Esophagus muscularis mucosa (tissue), 4 donors: ENCODE results near the gene KCNQ5. TPM values are rescaled to one million over a fixed set of nuclear protein-coding genes. Genes with fewer than 3 reads are reported as not detected.
"Not testable (repeated sequence)": the region's sequence is repeated elsewhere in the genome, so short reads cannot be mapped to it uniquely, and the experiment has no call there.

Source experiments
- DNase-seq: peaks from one replicate; pipeline ENCODE4 v3.0.0-alpha.2; 2017; ENCODE audit errors: extremely low spot score
- H3K27ac ChIP-seq, 4 donors: fragments of 200-600 bp; sonication (generic); replicated peaks in 1 of 4; 1 replicate in 3 of 4; 2 replicates in 1 of 4; pipeline ENCODE4 v1.5.1; 2016 to 2019; ENCODE audit warnings: mild to moderate bottlenecking in 1 of 4
- H3K27me3 ChIP-seq, 4 donors: fragments of 200-600 bp; sonication (generic); one replicate each; pipeline versions ENCODE4 v1.5.1 to v1.6.0; 2016 to 2019
- H3K36me3 ChIP-seq, 4 donors: fragments of 200-600 bp; sonication (generic); one replicate each; pipeline ENCODE4 v1.5.1; 2016 to 2019
- H3K4me1 ChIP-seq, 4 donors: fragments of 200-600 bp; sonication (generic); one replicate each; pipeline ENCODE4 v1.5.1; 2016 to 2019
- H3K4me3 ChIP-seq, 4 donors: fragments of 200-600 bp; sonication (generic); 1 replicate in 2 of 4; 2 replicates in 2 of 4; pipeline ENCODE4 v1.5.1; 2016 to 2019; ENCODE audit warnings: mild to moderate bottlenecking in 4 of 4, moderate library complexity in 1 of 4
- H3K9me3 ChIP-seq, 4 donors: fragments of 200-600 bp; sonication (generic); 1 replicate in 3 of 4; 2 replicates in 1 of 4; pipeline ENCODE4 v1.5.1; 2016 to 2019
- EP300 ChIP-seq: sonication (generic); formaldehyde crosslinking; IDR thresholded peaks from one replicate; pipeline ENCODE4 v1.6.1; 2017; ENCODE audit warnings: antibody characterized with exemption
- POLR2A ChIP-seq: fragments of 450-650 bp; IDR thresholded peaks from one replicate; pipeline ENCODE4 v1.6.1; 2017; ENCODE audit warnings: antibody characterized with exemption, moderate library complexity, mild to moderate bottlenecking, low read depth
- POLR2AphosphoS5 ChIP-seq, 2 donors: sonication (generic); formaldehyde crosslinking; IDR thresholded peaks; one replicate each; pipeline ENCODE4 v1.6.1; 2017; ENCODE audit warnings: antibody characterized with exemption in 2 of 2
- WGBS: methylation state at CpG from one replicate; pipeline ENCODE4 v1.1.5; 2018; 5-methylcytosine and 5-hydroxymethylcytosine counted together
- intact Hi-C: fragments of 100-400 bp; cut with DNase I; formaldehyde crosslinking; loops from one replicate; pipeline ENCODE4 v1.15.1; 2023
- total RNA-seq, 4 donors: library from RNA; depleted of rRNA; stranded (reverse); fragments of >200 nt; gene quantifications; one replicate each; pipeline versions ENCODE4 v1.1.0 to v1.2.1, GENCODE V29; 2016
- TF ChIP-seq, protein P1 (sequence below), 3 experiments: fragments of 200-600 bp in 2 of 3; fragments of 450-650 bp in 1 of 3; sonication (generic) in 2 of 3; IDR thresholded peaks; one replicate each; pipeline ENCODE4 v1.5.1; 2017 to 2019; ENCODE audit warnings: antibody characterized with exemption in 3 of 3, mild to moderate bottlenecking in 2 of 3, moderate library complexity in 1 of 3

The KCNQ5 gene
- total RNA-seq, 4 donors from 2014 or later: 1.2 to 2.2 (median 1.8) TPM

DNA sequence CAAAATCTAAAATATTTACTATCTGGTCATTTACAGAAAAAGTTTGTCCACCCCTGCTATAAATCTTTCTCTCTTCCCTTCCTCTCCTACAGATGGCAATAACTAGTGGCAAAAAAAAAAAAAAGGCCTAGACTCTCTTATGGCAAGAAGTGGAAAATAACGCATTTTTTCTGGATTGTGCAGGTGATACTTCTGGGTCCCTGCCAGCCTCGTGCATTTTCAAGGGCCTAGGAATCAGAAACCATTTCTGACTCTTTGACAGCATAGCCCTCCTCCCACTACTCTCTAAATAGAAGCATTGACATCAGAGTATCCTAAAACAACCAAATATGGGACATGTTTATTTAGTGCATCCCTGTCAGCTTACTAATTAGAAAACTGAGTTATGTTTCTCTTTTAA, 352.4 kb downstream of the KCNQ5 start:
- no peak for TF ChIP-seq POLR2A
- TF ChIP-seq EP300: no peak
- TF ChIP-seq POLR2AphosphoS5 (IDR thresholded peaks at IDR 0.05): no peak
- TF ChIP-seq, protein P1, sequence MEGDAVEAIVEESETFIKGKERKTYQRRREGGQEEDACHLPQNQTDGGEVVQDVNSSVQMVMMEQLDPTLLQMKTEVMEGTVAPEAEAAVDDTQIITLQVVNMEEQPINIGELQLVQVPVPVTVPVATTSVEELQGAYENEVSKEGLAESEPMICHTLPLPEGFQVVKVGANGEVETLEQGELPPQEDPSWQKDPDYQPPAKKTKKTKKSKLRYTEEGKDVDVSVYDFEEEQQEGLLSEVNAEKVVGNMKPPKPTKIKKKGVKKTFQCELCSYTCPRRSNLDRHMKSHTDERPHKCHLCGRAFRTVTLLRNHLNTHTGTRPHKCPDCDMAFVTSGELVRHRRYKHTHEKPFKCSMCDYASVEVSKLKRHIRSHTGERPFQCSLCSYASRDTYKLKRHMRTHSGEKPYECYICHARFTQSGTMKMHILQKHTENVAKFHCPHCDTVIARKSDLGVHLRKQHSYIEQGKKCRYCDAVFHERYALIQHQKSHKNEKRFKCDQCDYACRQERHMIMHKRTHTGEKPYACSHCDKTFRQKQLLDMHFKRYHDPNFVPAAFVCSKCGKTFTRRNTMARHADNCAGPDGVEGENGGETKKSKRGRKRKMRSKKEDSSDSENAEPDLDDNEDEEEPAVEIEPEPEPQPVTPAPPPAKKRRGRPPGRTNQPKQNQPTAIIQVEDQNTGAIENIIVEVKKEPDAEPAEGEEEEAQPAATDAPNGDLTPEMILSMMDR (IDR thresholded peaks at IDR 0.05): no peak
- no peak for DNase-seq
- WGBS: 53% methylated on average over 2 of the region's 2 CpGs

GRCh38 chr6:72975352-72975752, 353.5 kb downstream of the KCNQ5 start:
- WGBS: 45% methylated on average over 1 of the region's 1 CpG
- no peaks in the 10 kb centered on the region for H3K27me3 ChIP-seq
- peaks cover 0 to 29% (median 15%) of the 10 kb centered on the region in 4 donors for H3K4me1 ChIP-seq
- intact Hi-C loops: no loop called here
- no peaks in the 10 kb centered on the region for H3K36me3 ChIP-seq
- H3K27ac ChIP-seq: peak overlapping the region in 3 of 4 donors; percentile 5 to 57 (median 54)
- TF ChIP-seq POLR2A (no peak), POLR2AphosphoS5 (IDR thresholded peaks at IDR 0.05) (no peak), EP300 (no peak)
- TF ChIP-seq, protein P1 (IDR thresholded peaks at IDR 0.05): no peak
- H3K9me3 ChIP-seq: no peaks in the 10 kb centered on the region
- H3K4me3 ChIP-seq: no peak overlapping the region
- no peak for DNase-seq

More for the DNA sequence above, 352.4 kb downstream of the KCNQ5 start:
- Histone ChIP-seq H3K27ac (peak overlapping the region in 1 of 4 donors; percentile 57), H3K9me3 (no peaks in the 10 kb centered on the region), H3K27me3 (no peaks in the 10 kb centered on the region), H3K4me3 (no peak overlapping the region), H3K36me3 (no peaks in the 10 kb centered on the region), H3K4me1 (peaks cover 0 to 29% (median 15%) of the 10 kb centered on the region in 4 donors)
- intact Hi-C loops: no loop called here

GRCh38 chr6:72976484-72976883, 354.6 kb downstream of the KCNQ5 start:
- H3K27ac ChIP-seq: peak overlapping the region in 3 of 4 donors; percentile 38 to 57 (median 54)
- H3K4me3 ChIP-seq: no peak overlapping the region
- no peaks in the 10 kb centered on the region for H3K36me3 ChIP-seq
- H3K9me3 ChIP-seq: no peaks in the 10 kb centered on the region
- TF ChIP-seq, protein P1 (IDR thresholded peaks at IDR 0.05): no peak
- TF ChIP-seq EP300: peak; percentile 15
- WGBS: 19% methylated on average over 2 of the region's 2 CpGs
- intact Hi-C loops: no loop called here
- no peaks in the 10 kb centered on the region for H3K27me3 ChIP-seq
- H3K4me1 ChIP-seq: peaks cover 0 to 29% (median 15%) of the 10 kb centered on the region in 4 donors
- no peak for DNase-seq

DNA sequence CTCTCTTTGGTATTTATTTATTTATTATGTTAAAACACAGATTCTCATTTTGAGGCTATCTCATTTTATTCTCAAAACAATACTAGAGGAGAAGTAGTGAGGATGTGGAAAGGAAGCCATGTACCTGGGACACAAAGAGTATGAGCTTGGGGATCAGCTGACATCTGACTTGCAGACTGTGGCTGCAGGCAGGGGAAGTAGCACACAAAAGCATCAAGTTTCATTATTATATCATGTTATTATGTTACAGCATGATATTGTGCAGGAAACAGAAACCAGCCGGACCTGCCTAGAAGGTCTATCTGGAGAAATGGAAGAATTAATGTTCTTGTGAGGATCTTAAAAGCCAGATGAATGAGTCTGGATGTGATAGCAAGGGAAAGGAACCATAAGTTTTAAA, 355.2 kb downstream of the KCNQ5 start:
- Histone ChIP-seq H3K27ac (peak overlapping the region in 2 of 4 donors; percentile 54 to 57), H3K4me3 (no peak overlapping the region), H3K36me3 (no peaks in the 10 kb centered on the region), H3K4me1 (peaks cover 0 to 29% (median 15%) of the 10 kb centered on the region in 4 donors), H3K27me3 (no peaks in the 10 kb centered on the region), H3K9me3 (no peaks in the 10 kb centered on the region)
- intact Hi-C loops: no loop called here
- TF ChIP-seq EP300: no peak
- no peak for TF ChIP-seq POLR2AphosphoS5 (IDR thresholded peaks at IDR 0.05)
- TF ChIP-seq, protein P1 (IDR thresholded peaks at IDR 0.05): no peak
- TF ChIP-seq POLR2A: no peak
- WGBS: 40% methylated on average over 1 of the region's 1 CpG
- no peak for DNase-seq

DNA sequence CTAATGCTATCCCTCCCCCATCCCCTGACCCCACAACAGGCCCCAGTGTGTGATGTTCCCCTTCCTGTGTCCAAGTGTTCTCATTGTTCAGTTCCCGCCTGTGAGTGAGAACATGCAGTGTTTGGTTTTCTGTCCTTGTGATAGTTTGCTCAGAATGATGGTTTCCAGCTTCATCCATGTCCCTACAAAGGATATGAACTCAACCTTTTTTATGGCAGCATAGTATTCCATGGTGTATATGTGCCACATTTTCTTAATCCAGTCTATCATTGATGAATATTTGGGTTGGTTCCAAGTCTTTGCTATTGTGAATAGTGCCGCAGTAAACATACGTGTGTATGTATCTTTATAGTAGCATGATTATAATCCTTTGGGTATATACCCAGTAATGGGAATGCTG, 356.9 kb downstream of the KCNQ5 start:
- peaks cover 0 to 29% (median 15%) of the 10 kb centered on the region in 4 donors for H3K4me1 ChIP-seq
- H3K9me3 ChIP-seq, H3K27ac ChIP-seq, H3K4me3 ChIP-seq, H3K36me3 ChIP-seq, H3K27me3 ChIP-seq, DNase-seq, intact Hi-C loops: not testable (repeated sequence)
- WGBS: 98% methylated on average over 3 of the region's 3 CpGs

DNA sequence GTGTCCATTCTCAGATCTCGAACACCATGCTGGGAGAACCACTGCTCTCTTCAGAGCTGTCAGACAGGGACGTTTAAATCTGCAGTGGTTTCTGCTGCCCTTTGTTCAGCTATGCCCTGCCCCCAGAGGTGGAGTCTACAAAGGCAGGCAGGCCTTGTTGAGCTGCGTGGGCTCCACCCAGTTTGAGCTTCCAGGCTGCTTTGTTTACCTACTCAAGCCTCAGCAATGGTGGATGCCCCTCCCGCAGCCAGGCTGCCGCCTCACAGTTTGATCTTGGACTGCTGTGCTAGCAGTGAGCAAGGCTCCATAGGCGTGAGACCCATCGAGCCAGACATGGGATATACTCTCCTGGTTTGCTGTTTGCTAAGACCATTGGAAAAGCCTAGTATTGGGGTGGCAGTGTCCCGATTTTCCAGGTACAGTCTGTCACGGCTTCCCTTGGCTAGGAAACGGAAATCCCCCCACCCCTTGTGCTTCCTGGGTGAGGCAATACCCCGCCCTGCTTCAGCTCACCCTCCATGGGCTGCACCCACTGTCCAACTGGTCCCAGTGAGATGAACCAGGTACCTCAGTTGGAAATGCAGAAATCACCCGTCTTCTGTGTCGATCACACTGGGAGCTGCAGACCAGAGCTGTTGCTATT, 362.4 kb downstream of the KCNQ5 start:
- H3K9me3 ChIP-seq: not testable (repeated sequence)

More for the DNA sequence above, 362.4 kb downstream of the KCNQ5 start:
- intact Hi-C loops, H3K36me3 ChIP-seq, H3K4me1 ChIP-seq, DNase-seq, H3K27me3 ChIP-seq, H3K4me3 ChIP-seq, H3K27ac ChIP-seq: not testable (repeated sequence)
- WGBS: 87% methylated on average over 12 of the region's 13 CpGs
